ENCODE results near the gene ZNF324. TPM values are rescaled to one million over a fixed set of nuclear protein-coding genes. Genes with fewer than 3 reads are reported as not detected.

ZNF324 gene
- total and polyA plus RNA-seq, 2 of the 13 experiments (the other 11 are each of a cell fraction or from before 2014, with no cell fraction given), result 1.1 to 4.7 TPM

- no peak for TF ChIP-seq AFF4 (CRISPR knock-in tag; IDR thresholded peaks at IDR 0.05)
- peak; percentile 66 for TF ChIP-seq PHF8 (CRISPR knock-in tag; IDR thresholded peaks at IDR 0.05)
- TF ChIP-seq TAF15 (IDR thresholded peaks at IDR 0.05; ENCODE audit: low read depth, low read length, poor library complexity, severe bottlenecking), result peak; percentile 50
- TF ChIP-seq ZNF703 (CRISPR knock-in tag; IDR thresholded peaks at IDR 0.05; ENCODE audit: borderline replicate concordance), result no peak
- TF ChIP-seq TEAD3 (CRISPR knock-in tag; optimal IDR thresholded peaks at IDR 0.05; ENCODE audit: borderline replicate concordance), result no peak
- TF ChIP-seq ZNF280B (CRISPR knock-in tag; IDR thresholded peaks at IDR 0.05; ENCODE audit: borderline replicate concordance), result no peak
- TF ChIP-seq PHF5A (CRISPR knock-in tag; IDR thresholded peaks at IDR 0.05; ENCODE audit: low read depth, unreplicated experiment), result no peak
- TF ChIP-seq ZNF510 (CRISPR knock-in tag; IDR thresholded peaks at IDR 0.05; ENCODE audit: low read depth), result no peak
- TF ChIP-seq ZNF629 (CRISPR knock-in tag; conservative IDR thresholded peaks at IDR 0.05), result no peak
- peak; percentile 96 for TF ChIP-seq SP2 (CRISPR knock-in tag; IDR thresholded peaks at IDR 0.05)
- TF ChIP-seq ZNF597 (CRISPR knock-in tag; IDR thresholded peaks at IDR 0.05), result no peak
- no peak for TF ChIP-seq ZNF652 (CRISPR knock-in tag; IDR thresholded peaks at IDR 0.05; ENCODE audit: borderline replicate concordance, low read depth)
- TF ChIP-seq, protein P1, sequence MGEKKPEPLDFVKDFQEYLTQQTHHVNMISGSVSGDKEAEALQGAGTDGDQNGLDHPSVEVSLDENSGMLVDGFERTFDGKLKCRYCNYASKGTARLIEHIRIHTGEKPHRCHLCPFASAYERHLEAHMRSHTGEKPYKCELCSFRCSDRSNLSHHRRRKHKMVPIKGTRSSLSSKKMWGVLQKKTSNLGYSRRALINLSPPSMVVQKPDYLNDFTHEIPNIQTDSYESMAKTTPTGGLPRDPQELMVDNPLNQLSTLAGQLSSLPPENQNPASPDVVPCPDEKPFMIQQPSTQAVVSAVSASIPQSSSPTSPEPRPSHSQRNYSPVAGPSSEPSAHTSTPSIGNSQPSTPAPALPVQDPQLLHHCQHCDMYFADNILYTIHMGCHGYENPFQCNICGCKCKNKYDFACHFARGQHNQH (CRISPR knock-in tag; IDR thresholded peaks at IDR 0.05), result no peak
- no peak for TF ChIP-seq BHLHE40 (IDR thresholded peaks at IDR 0.05; ENCODE audit: low read length)
- TF ChIP-seq, protein P2, sequence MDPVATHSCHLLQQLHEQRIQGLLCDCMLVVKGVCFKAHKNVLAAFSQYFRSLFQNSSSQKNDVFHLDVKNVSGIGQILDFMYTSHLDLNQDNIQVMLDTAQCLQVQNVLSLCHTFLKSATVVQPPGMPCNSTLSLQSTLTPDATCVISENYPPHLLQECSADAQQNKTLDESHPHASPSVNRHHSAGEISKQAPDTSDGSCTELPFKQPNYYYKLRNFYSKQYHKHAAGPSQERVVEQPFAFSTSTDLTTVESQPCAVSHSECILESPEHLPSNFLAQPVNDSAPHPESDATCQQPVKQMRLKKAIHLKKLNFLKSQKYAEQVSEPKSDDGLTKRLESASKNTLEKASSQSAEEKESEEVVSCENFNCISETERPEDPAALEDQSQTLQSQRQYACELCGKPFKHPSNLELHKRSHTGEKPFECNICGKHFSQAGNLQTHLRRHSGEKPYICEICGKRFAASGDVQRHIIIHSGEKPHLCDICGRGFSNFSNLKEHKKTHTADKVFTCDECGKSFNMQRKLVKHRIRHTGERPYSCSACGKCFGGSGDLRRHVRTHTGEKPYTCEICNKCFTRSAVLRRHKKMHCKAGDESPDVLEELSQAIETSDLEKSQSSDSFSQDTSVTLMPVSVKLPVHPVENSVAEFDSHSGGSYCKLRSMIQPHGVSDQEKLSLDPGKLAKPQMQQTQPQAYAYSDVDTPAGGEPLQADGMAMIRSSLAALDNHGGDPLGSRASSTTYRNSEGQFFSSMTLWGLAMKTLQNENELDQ (CRISPR knock-in tag; IDR thresholded peaks at IDR 0.05; ENCODE audit: borderline replicate concordance), result no peak
Observed at GRCh38 chr19:58451358-58452101, 15.3 kb upstream of the ZNF324 start, which contains the start of gene ZNF324B (continued).
